Mesenchymal stem cell (in vitro differentiated cells and primary cell): ENCODE measurements around the gene AIFM1. TPM values are rescaled to one million over a fixed set of nuclear protein-coding genes. Genes with fewer than 3 reads are reported as not detected.
A peak's percentile ranks its signal among the peaks of the same experiment; 100 is the strongest.

Source experiments
- DNase-seq: peaks from one replicate; pipeline ENCODE4 v3.0.0-alpha.2; 2013
- H2AFZ ChIP-seq: one replicate; pipeline ENCODE4 v1.6.1; 2013; ENCODE audit warnings: low read depth, mild to moderate bottlenecking, control low read depth, inconsistent platforms, low read length, moderate library complexity
- H2AK5ac ChIP-seq: 2 replicates; pipeline ENCODE4 v1.6.1; 2013; ENCODE audit warnings: low read length, moderate library complexity, mild to moderate bottlenecking, inconsistent platforms; ENCODE audit not compliant: severe bottlenecking
- H2BK120ac ChIP-seq: one replicate; pipeline ENCODE4 v1.6.1; 2013; ENCODE audit warnings: low read depth, mild to moderate bottlenecking, inconsistent platforms, low read length, moderate library complexity
- H2BK12ac ChIP-seq, 2 experiments: one replicate each; pipeline ENCODE4 v1.6.1; 2013; ENCODE audit warnings: inconsistent platforms in 2 of 2, low read length in 2 of 2, mild to moderate bottlenecking in 2 of 2, moderate library complexity in 2 of 2, control low read depth in 1 of 2
- H2BK15ac ChIP-seq: one replicate; pipeline ENCODE4 v1.6.1; 2013; ENCODE audit warnings: mild to moderate bottlenecking, low read depth, inconsistent platforms; ENCODE audit not compliant: poor library complexity, severe bottlenecking
- H2BK5ac ChIP-seq: 2 replicates; pipeline ENCODE4 v1.6.1; 2013; ENCODE audit warnings: low read depth, mild to moderate bottlenecking, low read length, control low read depth, inconsistent platforms; ENCODE audit not compliant: poor library complexity, severe bottlenecking
- H3K14ac ChIP-seq, 2 experiments: one replicate each; pipeline ENCODE4 v1.6.1; 2013; ENCODE audit warnings: inconsistent platforms in 2 of 2, low read length in 2 of 2, control low read depth in 1 of 2, mild to moderate bottlenecking in 1 of 2, moderate library complexity in 1 of 2
- H3K18ac ChIP-seq, 2 experiments: one replicate each; pipeline ENCODE4 v1.6.1; 2013; ENCODE audit warnings: inconsistent platforms in 2 of 2, low read length in 2 of 2, control low read depth in 1 of 2, low read depth in 1 of 2, mild to moderate bottlenecking in 1 of 2
- H3K23ac ChIP-seq, 2 experiments: one replicate each; pipeline ENCODE4 v1.6.1; 2013; ENCODE audit warnings: inconsistent platforms in 2 of 2, low read length in 2 of 2, mild to moderate bottlenecking in 2 of 2, moderate library complexity in 2 of 2, control low read depth in 1 of 2
- H3K27ac ChIP-seq: 2 replicates; pipeline ENCODE4 v1.5.1; 2013; ENCODE audit warnings: mild to moderate bottlenecking, moderate library complexity, low read length, control low read depth, inconsistent platforms; ENCODE audit not compliant: poor library complexity, severe bottlenecking
- H3K27me3 ChIP-seq, 2 experiments: 2 replicates each; pipeline versions ENCODE4 v1.6.1 to v1.7.0; 2013; ENCODE audit warnings: low read length in 2 of 2, mild to moderate bottlenecking in 2 of 2, moderate library complexity in 2 of 2, control low read depth in 1 of 2, inconsistent platforms in 1 of 2; ENCODE audit not compliant: control insufficient read depth in 1 of 2, insufficient read depth in 1 of 2
- H3K36me3 ChIP-seq, 2 experiments: 2 replicates each; pipeline versions ENCODE4 v1.6.1 to v1.7.0; 2013; ENCODE audit warnings: low read length in 2 of 2, control low read depth in 1 of 2, inconsistent platforms in 1 of 2, low read depth in 1 of 2, mild to moderate bottlenecking in 1 of 2; ENCODE audit not compliant: insufficient read depth in 2 of 2, control insufficient read depth in 1 of 2
- H3K4ac ChIP-seq, 2 experiments: one replicate each; pipeline ENCODE4 v1.6.1; 2013; ENCODE audit warnings: inconsistent platforms in 2 of 2, low read length in 2 of 2, mild to moderate bottlenecking in 2 of 2, moderate library complexity in 2 of 2, control low read depth in 1 of 2, low read depth in 1 of 2
- H3K4me1 ChIP-seq: 2 replicates; pipeline ENCODE4 v1.6.1; 2013; ENCODE audit warnings: low read depth, low read length, control low read depth; ENCODE audit not compliant: control insufficient read depth, insufficient read depth
- H3K4me2 ChIP-seq: 2 replicates; pipeline ENCODE4 v1.6.1; 2013; ENCODE audit warnings: low read length, mild to moderate bottlenecking, inconsistent platforms; ENCODE audit not compliant: poor library complexity, severe bottlenecking
- H3K4me3 ChIP-seq, 2 experiments: 2 replicates each; pipeline versions ENCODE4 v1.5.1 to v1.7.0; 2013; ENCODE audit warnings: low read length in 2 of 2, mild to moderate bottlenecking in 2 of 2, control low read depth in 1 of 2, low read depth in 1 of 2; ENCODE audit not compliant: insufficient read depth in 1 of 2
- H3K79me1 ChIP-seq: replicated peaks from 2 replicates; pipeline ENCODE4 v1.6.1; 2013; ENCODE audit warnings: mild to moderate bottlenecking, control low read depth, low read length, inconsistent platforms; ENCODE audit not compliant: poor library complexity, severe bottlenecking
- H3K9ac ChIP-seq: 2 replicates; pipeline ENCODE4 v1.7.0; 2013; ENCODE audit warnings: mild to moderate bottlenecking, low read length, moderate library complexity
- H3K9me3 ChIP-seq: 2 replicates; pipeline ENCODE4 v1.7.0; 2013; ENCODE audit warnings: mild to moderate bottlenecking, low read length; ENCODE audit not compliant: control insufficient read depth
- H4K8ac ChIP-seq: one replicate; pipeline ENCODE4 v1.6.1; 2013; ENCODE audit warnings: inconsistent platforms, mild to moderate bottlenecking, low read length, moderate library complexity
- H4K91ac ChIP-seq: one replicate; pipeline ENCODE4 v1.6.1; 2013; ENCODE audit warnings: mild to moderate bottlenecking, low read length, inconsistent platforms
- WGBS: methylation state at CpG from one replicate; pipeline ENCODE4 v1.1.7; 2013; ENCODE audit warnings: mixed read lengths; 5-methylcytosine and 5-hydroxymethylcytosine counted together
- polyA plus RNA-seq, 2 experiments: library from polyadenylated mRNA; stranded (reverse); fragments of 200-250 nt; gene quantifications; one replicate each; pipeline ENCODE4 v1.2.3, GENCODE V29; 2013

The AIFM1 gene
- polyA plus RNA-seq (2013, experiment 1 of 2): 34.2 TPM
- 34.5 TPM for polyA plus RNA-seq (2013, experiment 2 of 2)

GRCh38 chrX:130165703-130166502 is at the start of gene AIFM1:
TSS of gene AIFM1 (minus strand) at chrX:130165841. CDS start at chrX:130165656, 185 bp downstream.
- H2BK5ac ChIP-seq: peak within 1 kb of the TSS; percentile 35
- H3K36me3 ChIP-seq: no peaks in the 10 kb centered on the region
- H2BK12ac ChIP-seq: peak within 1 kb of the TSS in 1 of 2 experiments; percentile 15
- peak within 1 kb of the TSS; percentile 82 for H4K8ac ChIP-seq
- H2AK5ac ChIP-seq: no peak within 1 kb of the TSS
- H3K9ac ChIP-seq: peak within 1 kb of the TSS; percentile 85
- H3K18ac ChIP-seq: peak within 1 kb of the TSS in 1 of 2 experiments; percentile 91
- peak within 1 kb of the TSS; percentile 43 for H4K91ac ChIP-seq
- H3K23ac ChIP-seq: no peak within 1 kb of the TSS
- H3K79me1 ChIP-seq: no peaks in the 10 kb centered on the region
- H2AFZ ChIP-seq: no peak within 1 kb of the TSS
- WGBS: 0% methylated on average over 40 of the region's 50 CpGs
- H3K4me3 ChIP-seq: peak within 1 kb of the TSS; percentile 77 to 81
- peaks cover 3% of the 10 kb centered on the region for H3K4me1 ChIP-seq
- no peak within 1 kb of the TSS for H2BK120ac ChIP-seq
- no peak within 1 kb of the TSS for H2BK15ac ChIP-seq
- peak within 1 kb of the TSS in 1 of 2 experiments; percentile 53 for H3K14ac ChIP-seq
- peak within 1 kb of the TSS in 1 of 2 experiments; percentile 87 for H3K4ac ChIP-seq
- peak within 1 kb of the TSS; percentile 99 for H3K27ac ChIP-seq
- H3K4me2 ChIP-seq: peak within 1 kb of the TSS; percentile 72
- H3K9me3 ChIP-seq: no peaks in the 10 kb centered on the region
- H3K27me3 ChIP-seq: peaks cover 3 to 15% of the 10 kb centered on the region in 2 experiments
- peak; percentile 96 for DNase-seq

GRCh38 chrX:130213376-130213775 is 47.7 kb upstream of the AIFM1 start:
- 100% methylated on average over 2 of the region's 2 CpGs for WGBS
- no peak overlapping the region for H3K18ac ChIP-seq
- H2BK12ac ChIP-seq: no peak overlapping the region
- H2BK120ac ChIP-seq: no peak overlapping the region
- H4K91ac ChIP-seq: no peak overlapping the region
- H3K9me3 ChIP-seq: no peaks in the 10 kb centered on the region
- H3K9ac ChIP-seq: no peak overlapping the region
- no peak overlapping the region for H2BK5ac ChIP-seq
- no peaks in the 10 kb centered on the region for H3K79me1 ChIP-seq
- no peak overlapping the region for H3K14ac ChIP-seq
- H3K4me2 ChIP-seq: no peak overlapping the region
- H2BK15ac ChIP-seq: no peak overlapping the region
- no peak overlapping the region for H4K8ac ChIP-seq
- H2AFZ ChIP-seq: no peak overlapping the region
- H3K36me3 ChIP-seq: peaks cover 0 to 52% of the 10 kb centered on the region in 2 experiments
- no peak overlapping the region for H3K4me3 ChIP-seq
- DNase-seq: no peak
- H3K27me3 ChIP-seq: no peaks in the 10 kb centered on the region
- no peaks in the 10 kb centered on the region for H3K4me1 ChIP-seq
- no peak overlapping the region for H2AK5ac ChIP-seq
- no peak overlapping the region for H3K4ac ChIP-seq
- no peak overlapping the region for H3K27ac ChIP-seq
- H3K23ac ChIP-seq: no peak overlapping the region

GRCh38 chrX:130212371-130212770 is 46.7 kb upstream of the AIFM1 start:
- H2AK5ac ChIP-seq: no peak overlapping the region
- no peaks in the 10 kb centered on the region for H3K27me3 ChIP-seq
- H3K23ac ChIP-seq: no peak overlapping the region
- WGBS: no CpG with 5 or more reads among the region's 1 CpG
- no peak for DNase-seq
- no peak overlapping the region for H2BK15ac ChIP-seq
- no peak overlapping the region for H2BK12ac ChIP-seq
- H4K8ac ChIP-seq: no peak overlapping the region
- no peak overlapping the region for H2AFZ ChIP-seq
- no peaks in the 10 kb centered on the region for H3K9me3 ChIP-seq
- peaks cover 0 to 49% of the 10 kb centered on the region in 2 experiments for H3K36me3 ChIP-seq
- H3K4me1 ChIP-seq: no peaks in the 10 kb centered on the region
- no peak overlapping the region for H3K14ac ChIP-seq
- no peak overlapping the region for H3K9ac ChIP-seq
- no peak overlapping the region for H2BK120ac ChIP-seq
- no peak overlapping the region for H3K18ac ChIP-seq
- no peak overlapping the region for H3K4me3 ChIP-seq
- H3K4me2 ChIP-seq: no peak overlapping the region
- H3K27ac ChIP-seq: no peak overlapping the region
- no peaks in the 10 kb centered on the region for H3K79me1 ChIP-seq
- no peak overlapping the region for H4K91ac ChIP-seq
- H2BK5ac ChIP-seq: no peak overlapping the region
- no peak overlapping the region for H3K4ac ChIP-seq

GRCh38 chrX:130211415-130212186 is 46.0 kb upstream of the AIFM1 start:
- Histone ChIP-seq H2BK120ac (no peak overlapping the region), H3K9me3 (no peaks in the 10 kb centered on the region), H3K23ac (no peak overlapping the region), H2BK5ac (no peak overlapping the region), H3K9ac (no peak overlapping the region), H3K27ac (no peak overlapping the region), H3K4me1 (no peaks in the 10 kb centered on the region), H3K4me2 (no peak overlapping the region), H3K18ac (no peak overlapping the region), H3K14ac (no peak overlapping the region), H2BK12ac (no peak overlapping the region), H3K4ac (no peak overlapping the region), H3K27me3 (no peaks in the 10 kb centered on the region), H3K4me3 (no peak overlapping the region), H2BK15ac (no peak overlapping the region), H2AK5ac (no peak overlapping the region), H3K79me1 (no peaks in the 10 kb centered on the region), H4K8ac (no peak overlapping the region), H4K91ac (no peak overlapping the region), H2AFZ (no peak overlapping the region), H3K36me3 (peaks cover 0 to 49% of the 10 kb centered on the region in 2 experiments)
- WGBS: 93% methylated on average over 3 of the region's 4 CpGs
- no peak for DNase-seq
